H9 (cell line): ENCODE results near the gene FNDC3B. TPM values are rescaled to one million over a fixed set of nuclear protein-coding genes. Genes with fewer than 3 reads are reported as not detected.

Source experiments
- DNase-seq: peaks from one replicate; pipeline ENCODE4 v3.0.0-alpha.2; 2017
- H2AFZ ChIP-seq: one replicate; pipeline ENCODE4 v1.6.1; 2013; ENCODE audit warnings: mild to moderate bottlenecking, low read length, control low read depth, moderate library complexity
- H2AK5ac ChIP-seq: 2 replicates; pipeline ENCODE4 v1.6.1; 2013; ENCODE audit warnings: low read length, control low read depth, mixed read lengths; ENCODE audit not compliant: insufficient read length
- H2BK120ac ChIP-seq: one replicate; pipeline ENCODE4 v1.6.1; 2013; ENCODE audit warnings: low read depth, mild to moderate bottlenecking, low read length, control low read depth, inconsistent platforms; ENCODE audit not compliant: poor library complexity, severe bottlenecking
- H2BK12ac ChIP-seq: 2 replicates; pipeline ENCODE4 v1.6.1; 2013; ENCODE audit warnings: low read length, control low read depth, mixed read lengths, low read depth; ENCODE audit not compliant: insufficient read length
- H2BK15ac ChIP-seq: 2 replicates; pipeline ENCODE4 v1.6.1; 2013; ENCODE audit warnings: low read depth, low read length, control low read depth
- H2BK20ac ChIP-seq: one replicate; pipeline ENCODE4 v1.6.1; 2013; ENCODE audit warnings: low read depth, mild to moderate bottlenecking, low read length, control low read depth, inconsistent platforms; ENCODE audit not compliant: poor library complexity, severe bottlenecking
- H2BK5ac ChIP-seq: 2 replicates; pipeline ENCODE4 v1.6.1; 2013; ENCODE audit warnings: low read length, control low read depth, mixed read lengths; ENCODE audit not compliant: insufficient read length
- H3K14ac ChIP-seq: 2 replicates; pipeline ENCODE4 v1.6.1; 2013; ENCODE audit warnings: low read length, control low read depth; ENCODE audit not compliant: insufficient read depth
- H3K18ac ChIP-seq: 2 replicates; pipeline ENCODE4 v1.6.1; 2013; ENCODE audit warnings: low read depth, mild to moderate bottlenecking, mixed read lengths, low read length, control low read depth; ENCODE audit not compliant: insufficient read length
- H3K23ac ChIP-seq: 2 replicates; pipeline ENCODE4 v1.6.1; 2013; ENCODE audit warnings: low read length, control low read depth, mixed read lengths, low read depth; ENCODE audit not compliant: insufficient read length
- H3K23me2 ChIP-seq: 2 replicates; pipeline ENCODE4 v1.6.1; 2013; ENCODE audit warnings: low read depth, mild to moderate bottlenecking, mixed read lengths, low read length, control low read depth; ENCODE audit not compliant: insufficient read length, poor library complexity, severe bottlenecking
- H3K27ac ChIP-seq: 2 replicates; pipeline ENCODE4 v1.5.1; 2013; ENCODE audit warnings: low read length, control low read depth, mixed read lengths, low read depth; ENCODE audit not compliant: insufficient read length
- H3K27me3 ChIP-seq: 2 replicates; pipeline ENCODE4 v1.6.1; 2013; ENCODE audit warnings: low read length, control low read depth, inconsistent platforms; ENCODE audit not compliant: insufficient read depth
- H3K4ac ChIP-seq: 2 replicates; pipeline ENCODE4 v1.6.1; 2013; ENCODE audit warnings: low read depth, mild to moderate bottlenecking, control low read depth, inconsistent platforms, low read length, moderate library complexity
- H3K4me1 ChIP-seq: 2 replicates; pipeline ENCODE4 v1.6.1; 2013; ENCODE audit warnings: low read length, control low read depth, inconsistent platforms; ENCODE audit not compliant: insufficient read depth
- H3K4me2 ChIP-seq: 2 replicates; pipeline ENCODE4 v1.6.1; 2013; ENCODE audit warnings: low read length, control low read depth, mixed read lengths; ENCODE audit not compliant: insufficient read length, insufficient read depth
- H3K56ac ChIP-seq: 2 replicates; pipeline ENCODE4 v1.6.1; 2013; ENCODE audit warnings: low read depth, mild to moderate bottlenecking, mixed read lengths, low read length, control low read depth; ENCODE audit not compliant: insufficient read length
- H3K79me1 ChIP-seq: 2 replicates; pipeline ENCODE4 v1.6.1; 2013; ENCODE audit warnings: low read depth, mild to moderate bottlenecking, moderate library complexity, low read length, control low read depth, inconsistent platforms; ENCODE audit not compliant: insufficient read depth, poor library complexity, severe bottlenecking
- H3K79me2 ChIP-seq: 2 replicates; pipeline ENCODE4 v1.6.1; 2013; ENCODE audit warnings: low read length, control low read depth, inconsistent platforms; ENCODE audit not compliant: insufficient read depth
- H3K9ac ChIP-seq: 2 replicates; pipeline ENCODE4 v1.6.1; 2013; ENCODE audit warnings: low read length, control low read depth, mixed read lengths; ENCODE audit not compliant: insufficient read length; ENCODE audit errors: extremely low read depth
- H3K9me3 ChIP-seq: one replicate; pipeline ENCODE4 v1.6.1; 2013; ENCODE audit warnings: low read depth, low read length, inconsistent platforms; ENCODE audit not compliant: control insufficient read depth
- H3T11ph ChIP-seq: one replicate; pipeline ENCODE4 v1.6.1; 2013; ENCODE audit warnings: mild to moderate bottlenecking, low read length, control low read depth, inconsistent platforms
- H4K20me1 ChIP-seq: one replicate; pipeline ENCODE4 v1.6.1; 2013; ENCODE audit not compliant: control insufficient read depth, insufficient read length, insufficient read depth
- H4K5ac ChIP-seq: 2 replicates; pipeline ENCODE4 v1.6.1; 2013; ENCODE audit warnings: low read depth, mild to moderate bottlenecking, mixed read lengths, low read length, control low read depth; ENCODE audit not compliant: insufficient read length
- H4K8ac ChIP-seq: replicated peaks from 2 replicates; pipeline ENCODE4 v1.6.1; 2013; ENCODE audit warnings: low read length, control low read depth, mixed read lengths, low read depth; ENCODE audit not compliant: insufficient read length
- H4K91ac ChIP-seq: 2 replicates; pipeline ENCODE4 v1.6.1; 2013; ENCODE audit warnings: low read depth, mild to moderate bottlenecking, moderate library complexity, mixed read lengths, low read length, control low read depth; ENCODE audit not compliant: insufficient read length
- H3K27ac Mint-ChIP-seq, 3 experiments: 2 replicates in 2 of 3; 3 replicates in 1 of 3; pipeline ENCODE4 v1.8.0; 2020 to 2021; ENCODE audit warnings: mixed read lengths in 3 of 3, mild to moderate bottlenecking in 1 of 3, moderate library complexity in 1 of 3
- H3K27me3 Mint-ChIP-seq: 2 replicates; pipeline ENCODE4 v1.8.0; 2021; ENCODE audit warnings: low read depth, mild to moderate bottlenecking, moderate library complexity, mixed read lengths
- H3K36me3 Mint-ChIP-seq, 3 experiments: 2 replicates in 2 of 3; 3 replicates in 1 of 3; pipeline ENCODE4 v1.8.0; 2020 to 2021; ENCODE audit warnings: low read depth in 3 of 3, mixed read lengths in 3 of 3; ENCODE audit not compliant: insufficient read depth in 1 of 3
- H3K4me1 Mint-ChIP-seq, 2 experiments: 2 replicates each; pipeline ENCODE4 v1.8.0; 2020; ENCODE audit warnings: mixed read lengths in 2 of 2
- H3K4me3 Mint-ChIP-seq, 2 experiments: 2 replicates in 1 of 2; 3 replicates in 1 of 2; pipeline ENCODE4 v1.8.0; 2020 to 2021; ENCODE audit warnings: mild to moderate bottlenecking in 2 of 2, mixed read lengths in 2 of 2, moderate library complexity in 1 of 2
- H3K9me3 Mint-ChIP-seq, 2 experiments: 2 replicates in 1 of 2; 3 replicates in 1 of 2; pipeline ENCODE4 v1.8.0; 2020; ENCODE audit warnings: mild to moderate bottlenecking in 2 of 2, mixed read lengths in 2 of 2, moderate library complexity in 1 of 2
- CTCF ChIP-seq: fragments of 200-600 bp; sonication (generic); conservative IDR thresholded peaks from 3 replicates; pipeline ENCODE4 v1.8.0; 2021; ENCODE audit warnings: antibody characterized with exemption, mild to moderate bottlenecking
- WGBS: extraction: QIAGEN DNeasy Blood & Tissue Kit; methylation state at CpG from one replicate; pipeline ENCODE4 v1.1.7; 2013; ENCODE audit warnings: missing lambda C conversion rate, low lambda C conversion rate, mixed read lengths; ENCODE audit not compliant: insufficient read length; ENCODE audit errors: extremely low coverage; 5-methylcytosine and 5-hydroxymethylcytosine counted together
- total RNA-seq: library from RNA; stranded (reverse); gene quantifications from 2 replicates; pipeline ENCODE4 v1.2.1, GENCODE V29; 2021

Gene FNDC3B
- total RNA-seq, 1 experiment from 2014 or later = 43.8 TPM

GRCh38 chr3:172127141-172127540 lies 87.8 kb downstream of the FNDC3B start:
- no peak overlapping the region for H2BK15ac ChIP-seq
- no peaks in the 10 kb centered on the region for H4K20me1 ChIP-seq
- H3K14ac ChIP-seq = no peak overlapping the region
- H3K18ac ChIP-seq = no peak overlapping the region
- Mint-ChIP-seq H3K27ac (peak overlapping the region; percentile 28 to 67 (median 36); a peak in 4 of 7 replicates), H3K4me1 (peaks cover 43 to 54% of the 10 kb centered on the region in 2 experiments), H3K27me3 (no peaks in the 10 kb centered on the region), H3K4me3 (no peak overlapping the region), H3K9me3 (no peaks in the 10 kb centered on the region), H3K36me3 (peaks cover 4 to 38% (median 14%) of the 10 kb centered on the region in 3 experiments)
- no peak overlapping the region for H3K23ac ChIP-seq
- no peak overlapping the region for H3K9ac ChIP-seq
- H2BK5ac ChIP-seq = no peak overlapping the region
- H3K4me1 ChIP-seq = peaks cover 13% of the 10 kb centered on the region
- no peaks in the 10 kb centered on the region for H3K79me1 ChIP-seq
- no peak overlapping the region for H2BK120ac ChIP-seq
- H3K79me2 ChIP-seq = peaks cover 12% of the 10 kb centered on the region; the same call in 1 of the 2 replicates
- no peak overlapping the region for H3K4ac ChIP-seq
- H2AK5ac ChIP-seq = no peak overlapping the region
- H3K27me3 ChIP-seq = no peaks in the 10 kb centered on the region
- no peak overlapping the region for H4K91ac ChIP-seq
- H3K4me2 ChIP-seq = no peak overlapping the region
- no peak overlapping the region for H4K8ac ChIP-seq
- TF ChIP-seq CTCF = no peak
- H2BK20ac ChIP-seq = no peak overlapping the region
- no peak overlapping the region for H2AFZ ChIP-seq
- no CpG with 5 or more reads among the region's 2 CpGs for WGBS
- H3K9me3 ChIP-seq = no peaks in the 10 kb centered on the region
- H2BK12ac ChIP-seq = no peak overlapping the region
- DNase-seq = no peak
- H3T11ph ChIP-seq = no peak overlapping the region
- no peak overlapping the region for H3K56ac ChIP-seq
- no peak overlapping the region for H3K27ac ChIP-seq
- no peaks in the 10 kb centered on the region for H3K23me2 ChIP-seq
- no peak overlapping the region for H4K5ac ChIP-seq
